Endodermal cell (in vitro differentiated cells): ENCODE data around the gene DLX4. TPM values are rescaled to one million over a fixed set of nuclear protein-coding genes. Genes with fewer than 3 reads are reported as not detected.
A peak's percentile ranks its signal among the peaks of the same experiment; 100 is the strongest.

ENCODE experiments used
- DNase-seq: peaks from one replicate; pipeline ENCODE4 v3.0.0-alpha.2; 2017
- H3K27ac ChIP-seq: 2 replicates; pipeline ENCODE4 v1.5.1; 2013; ENCODE audit warnings: mild to moderate bottlenecking, low read depth, low read length, moderate library complexity
- H3K27me3 ChIP-seq: 2 replicates; pipeline ENCODE4 v1.6.1; 2013; ENCODE audit warnings: mild to moderate bottlenecking, low read length, moderate library complexity; ENCODE audit not compliant: insufficient read depth, control insufficient read depth, poor library complexity, severe bottlenecking
- H3K36me3 ChIP-seq: 2 replicates; pipeline ENCODE4 v1.7.0; 2013; ENCODE audit warnings: mild to moderate bottlenecking, low read length, moderate library complexity; ENCODE audit not compliant: control insufficient read depth, insufficient read depth
- H3K4me1 ChIP-seq: one replicate; pipeline ENCODE4 v1.7.0; 2013; ENCODE audit warnings: low read length; ENCODE audit not compliant: control insufficient read depth, insufficient read depth
- H3K4me3 ChIP-seq: 2 replicates; pipeline ENCODE4 v1.5.1; 2013; ENCODE audit warnings: mild to moderate bottlenecking, low read length, moderate library complexity
- H3K9ac ChIP-seq: 2 replicates; pipeline ENCODE4 v1.6.1; 2013; ENCODE audit warnings: mild to moderate bottlenecking, low read length, moderate library complexity; ENCODE audit not compliant: poor library complexity, severe bottlenecking; ENCODE audit errors: extremely low read depth
- H3K9me3 ChIP-seq: 2 replicates; pipeline ENCODE4 v1.6.1; 2013; ENCODE audit warnings: mild to moderate bottlenecking, low read length, moderate library complexity; ENCODE audit not compliant: control insufficient read depth
- H3K27ac Mint-ChIP-seq: 2 replicates; pipeline ENCODE4 v1.8.0; 2020; ENCODE audit warnings: mixed read lengths
- H3K27me3 Mint-ChIP-seq: 2 replicates; pipeline ENCODE4 v1.8.0; 2021; ENCODE audit warnings: mild to moderate bottlenecking, mixed read lengths; ENCODE audit not compliant: insufficient read depth
- H3K36me3 Mint-ChIP-seq: 2 replicates; pipeline ENCODE4 v1.8.0; 2020; ENCODE audit warnings: low read depth, mixed read lengths
- H3K4me1 Mint-ChIP-seq: 2 replicates; pipeline ENCODE4 v1.8.0; 2020; ENCODE audit warnings: mixed read lengths
- H3K4me3 Mint-ChIP-seq: 2 replicates; pipeline ENCODE4 v1.8.0; 2020; ENCODE audit warnings: mild to moderate bottlenecking, moderate library complexity, mixed read lengths
- H3K9me3 Mint-ChIP-seq: 2 replicates; pipeline ENCODE4 v1.8.0; 2020; ENCODE audit warnings: mild to moderate bottlenecking, mixed read lengths
- WGBS, 2 experiments: methylation state at CpG; one replicate each; pipeline versions ENCODE4 v1.1.5 to v1.1.7; 2013; ENCODE audit warnings: missing lambda C conversion rate in 2 of 2, mixed read lengths in 1 of 2; ENCODE audit not compliant: insufficient coverage in 1 of 2, insufficient read length in 1 of 2; 5-methylcytosine and 5-hydroxymethylcytosine counted together
- total RNA-seq, 2 donors: library from RNA; stranded (reverse); fragmentation: NEBNext Ultra II Directional in 1 of 2; extraction: Animal tissue kit (Norgen Biotek cat#: 25700) in 1 of 2; gene quantifications; 2 replicates in 1 of 2; 3 replicates in 1 of 2; pipeline ENCODE4 v1.2.1, GENCODE V29; 2021
- TF ChIP-seq, protein P1 (sequence below): fragments of 200-600 bp; sonication (generic); conservative IDR thresholded peaks from 2 replicates; pipeline ENCODE4 v1.5.0; 2021; ENCODE audit warnings: antibody characterized with exemption, mild to moderate bottlenecking

DLX4 gene
- total RNA-seq, 2 donors from 2014 or later, result 1.6 to 2.1 TPM

DNA sequence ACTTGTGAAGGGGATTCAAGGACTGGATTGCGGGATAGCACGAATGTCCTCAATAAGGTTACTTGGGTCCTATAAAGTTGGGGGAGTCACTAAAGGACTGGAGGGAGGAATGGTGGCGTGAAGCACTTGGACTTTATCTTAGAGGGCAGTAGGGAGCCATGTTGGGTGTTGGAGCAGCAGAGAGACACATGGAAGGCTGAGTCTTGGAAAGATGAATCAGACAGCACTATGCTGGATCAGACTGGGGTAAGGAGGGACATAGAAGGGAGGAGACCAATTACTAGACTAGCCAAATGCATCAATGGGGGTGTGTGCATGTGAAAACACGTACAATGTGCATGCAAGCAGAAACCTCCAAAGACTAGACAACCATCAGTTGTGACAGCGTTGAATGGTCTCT is 26.0 kb upstream of the DLX4 start:
- no peak for DNase-seq
- Mint-ChIP-seq H3K27ac (no peak overlapping the region), H3K27me3 (peaks cover 55% of the 10 kb centered on the region), H3K9me3 (no peaks in the 10 kb centered on the region), H3K4me1 (peaks cover 25% of the 10 kb centered on the region), H3K4me3 (no peak overlapping the region), H3K36me3 (no peaks in the 10 kb centered on the region)
- TF ChIP-seq, protein P1, sequence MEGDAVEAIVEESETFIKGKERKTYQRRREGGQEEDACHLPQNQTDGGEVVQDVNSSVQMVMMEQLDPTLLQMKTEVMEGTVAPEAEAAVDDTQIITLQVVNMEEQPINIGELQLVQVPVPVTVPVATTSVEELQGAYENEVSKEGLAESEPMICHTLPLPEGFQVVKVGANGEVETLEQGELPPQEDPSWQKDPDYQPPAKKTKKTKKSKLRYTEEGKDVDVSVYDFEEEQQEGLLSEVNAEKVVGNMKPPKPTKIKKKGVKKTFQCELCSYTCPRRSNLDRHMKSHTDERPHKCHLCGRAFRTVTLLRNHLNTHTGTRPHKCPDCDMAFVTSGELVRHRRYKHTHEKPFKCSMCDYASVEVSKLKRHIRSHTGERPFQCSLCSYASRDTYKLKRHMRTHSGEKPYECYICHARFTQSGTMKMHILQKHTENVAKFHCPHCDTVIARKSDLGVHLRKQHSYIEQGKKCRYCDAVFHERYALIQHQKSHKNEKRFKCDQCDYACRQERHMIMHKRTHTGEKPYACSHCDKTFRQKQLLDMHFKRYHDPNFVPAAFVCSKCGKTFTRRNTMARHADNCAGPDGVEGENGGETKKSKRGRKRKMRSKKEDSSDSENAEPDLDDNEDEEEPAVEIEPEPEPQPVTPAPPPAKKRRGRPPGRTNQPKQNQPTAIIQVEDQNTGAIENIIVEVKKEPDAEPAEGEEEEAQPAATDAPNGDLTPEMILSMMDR, result no peak
- H3K4me3 ChIP-seq, result no peak overlapping the region
- H3K36me3 ChIP-seq, result no peaks in the 10 kb centered on the region
- H3K9ac ChIP-seq, result no peak overlapping the region
- WGBS, 2 experiments, result 93 to 96% methylated on average over 5 of the region's 5 CpGs
- H3K9me3 ChIP-seq, result no peaks in the 10 kb centered on the region
- H3K27ac ChIP-seq, result no peak overlapping the region
- peaks cover 7% of the 10 kb centered on the region for H3K4me1 ChIP-seq
- H3K27me3 ChIP-seq, result no peaks in the 10 kb centered on the region

DNA sequence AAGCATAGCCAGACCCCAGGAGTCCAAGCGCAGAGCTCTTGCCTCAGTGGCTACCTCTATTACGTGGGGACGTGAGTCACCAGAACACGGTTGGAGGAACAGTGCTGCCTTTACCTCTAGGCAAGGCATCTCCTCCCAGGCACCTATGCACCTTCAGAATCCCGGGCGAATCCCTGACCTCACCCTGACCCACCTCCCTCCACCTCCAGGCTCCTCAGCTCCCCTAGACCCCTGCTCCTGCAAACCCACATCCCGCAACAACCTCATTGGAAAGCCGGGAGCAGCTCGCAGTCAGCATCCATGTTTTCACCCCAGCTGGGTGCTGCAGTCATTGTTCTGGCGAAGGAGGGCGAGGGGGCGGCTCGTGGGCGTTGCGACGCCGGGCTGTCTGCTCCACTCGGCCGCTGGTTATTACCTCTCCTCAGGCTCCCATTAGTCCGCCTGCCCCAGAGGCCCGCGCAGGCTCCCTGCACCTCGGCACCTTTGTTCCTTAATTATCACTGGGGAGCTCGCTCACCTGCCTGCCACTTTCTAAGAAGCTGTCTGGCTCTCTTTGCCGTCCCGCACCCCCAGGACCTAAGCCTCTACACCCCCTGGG is 24.6 kb upstream of the DLX4 start:
- Mint-ChIP-seq H3K4me1 (peaks cover 25% of the 10 kb centered on the region), H3K27me3 (peaks cover 54% of the 10 kb centered on the region), H3K4me3 (no peak overlapping the region), H3K9me3 (no peaks in the 10 kb centered on the region), H3K27ac (peak overlapping the region; percentile 39), H3K36me3 (no peaks in the 10 kb centered on the region)
- Histone ChIP-seq H3K4me3 (no peak overlapping the region), H3K27ac (no peak overlapping the region), H3K36me3 (no peaks in the 10 kb centered on the region), H3K9ac (no peak overlapping the region), H3K9me3 (no peaks in the 10 kb centered on the region), H3K4me1 (peaks cover 7% of the 10 kb centered on the region), H3K27me3 (no peaks in the 10 kb centered on the region)
- DNase-seq, result peak; percentile 75
- 57 to 63% methylated on average over 23 to 26 of the region's 26 CpGs for WGBS, 2 experiments
- TF ChIP-seq, protein P1, result no peak

DNA sequence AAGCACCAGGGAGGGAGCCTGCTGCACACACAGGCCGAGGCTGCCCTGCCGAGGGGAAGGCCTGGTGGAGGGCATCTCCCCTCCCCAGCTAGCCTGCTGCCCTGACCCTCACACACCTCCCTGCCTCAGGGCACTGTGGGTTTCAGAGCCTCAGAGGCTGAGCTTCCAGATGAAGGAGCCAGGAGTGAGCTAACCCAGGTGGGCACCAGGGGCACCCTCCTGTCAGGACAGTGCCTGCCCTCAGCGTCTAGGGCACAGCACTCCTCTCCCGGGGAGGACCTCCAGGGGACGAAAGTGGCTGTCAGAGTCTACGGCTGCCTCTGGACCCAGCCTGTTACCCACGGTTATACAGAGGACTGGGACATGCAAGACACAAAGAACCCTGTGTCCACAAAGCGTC is 22.8 kb upstream of the DLX4 start:
- Histone ChIP-seq H3K4me1 (peaks cover 4% of the 10 kb centered on the region), H3K36me3 (no peaks in the 10 kb centered on the region), H3K27me3 (no peaks in the 10 kb centered on the region), H3K9ac (no peak overlapping the region), H3K27ac (no peak overlapping the region), H3K9me3 (no peaks in the 10 kb centered on the region), H3K4me3 (no peak overlapping the region)
- DNase-seq, result no peak
- Mint-ChIP-seq H3K36me3 (no peaks in the 10 kb centered on the region), H3K4me3 (no peak overlapping the region), H3K27me3 (peaks cover 51% of the 10 kb centered on the region), H3K27ac (no peak overlapping the region), H3K4me1 (peaks cover 23% of the 10 kb centered on the region), H3K9me3 (no peaks in the 10 kb centered on the region)
- 85 to 90% methylated on average over 4 to 8 of the region's 8 CpGs for WGBS, 2 experiments
- TF ChIP-seq, protein P1, result no peak
